NCI-H146 treated with DMSO at 0.1 percent for 48 hours (cell line): ENCODE results near the gene ABHD2.
"Not testable (repeated sequence)": the region's sequence is repeated elsewhere in the genome, so short reads cannot be mapped to it uniquely, and the experiment has no call there.

ENCODE experiments used
- DNase-seq: peaks from one replicate; lab custom pipeline; 2025; ENCODE audit not compliant: unreplicated experiment; lab: John Stamatoyannopoulos, UW

The ABHD2 gene, protein sequence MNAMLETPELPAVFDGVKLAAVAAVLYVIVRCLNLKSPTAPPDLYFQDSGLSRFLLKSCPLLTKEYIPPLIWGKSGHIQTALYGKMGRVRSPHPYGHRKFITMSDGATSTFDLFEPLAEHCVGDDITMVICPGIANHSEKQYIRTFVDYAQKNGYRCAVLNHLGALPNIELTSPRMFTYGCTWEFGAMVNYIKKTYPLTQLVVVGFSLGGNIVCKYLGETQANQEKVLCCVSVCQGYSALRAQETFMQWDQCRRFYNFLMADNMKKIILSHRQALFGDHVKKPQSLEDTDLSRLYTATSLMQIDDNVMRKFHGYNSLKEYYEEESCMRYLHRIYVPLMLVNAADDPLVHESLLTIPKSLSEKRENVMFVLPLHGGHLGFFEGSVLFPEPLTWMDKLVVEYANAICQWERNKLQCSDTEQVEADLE

DNA sequence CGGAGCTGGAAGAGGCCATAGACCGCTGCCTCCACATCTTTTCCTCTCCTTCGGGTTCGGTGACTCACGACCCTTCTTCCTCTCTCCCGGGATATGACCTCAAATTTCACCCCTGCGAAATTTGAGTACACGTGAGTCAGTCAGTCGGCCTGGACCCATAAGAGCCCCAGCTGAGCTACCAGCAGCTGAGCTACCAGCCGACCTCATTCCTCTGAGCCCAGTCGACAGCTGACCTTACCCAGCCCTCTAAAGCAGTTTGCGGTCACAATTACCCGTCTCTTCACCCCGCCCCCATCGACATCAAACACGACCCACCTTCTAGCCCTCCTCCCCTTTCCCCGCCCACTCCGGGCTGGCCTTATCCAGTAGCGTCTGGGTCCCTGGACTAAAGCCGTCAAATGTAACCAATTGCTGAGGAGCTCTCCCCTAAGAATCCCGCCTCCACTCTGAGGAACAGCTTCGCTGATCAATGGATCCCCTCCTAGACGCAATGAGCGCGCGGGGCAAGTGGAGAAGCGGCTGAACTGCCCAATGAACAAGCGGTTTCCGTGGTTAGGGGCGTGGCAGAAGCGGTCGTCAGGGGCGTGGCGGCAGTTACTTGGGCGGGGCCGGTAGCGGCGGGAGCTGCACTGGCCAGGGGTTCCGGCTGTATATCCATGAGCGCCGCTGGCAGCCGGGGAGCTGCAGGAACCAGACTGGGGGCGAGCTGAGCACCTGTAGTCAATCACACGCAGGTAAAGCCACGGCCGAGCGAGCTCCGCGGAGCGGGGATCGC, at the start of gene ABHD2:
Gene ABHD2 (plus strand): TSS at position 627 of the 775 bp plus-strand sequence. CDS start 27,872 bp downstream, outside the sequence.
- peak; percentile 97 for DNase-seq

DNA sequence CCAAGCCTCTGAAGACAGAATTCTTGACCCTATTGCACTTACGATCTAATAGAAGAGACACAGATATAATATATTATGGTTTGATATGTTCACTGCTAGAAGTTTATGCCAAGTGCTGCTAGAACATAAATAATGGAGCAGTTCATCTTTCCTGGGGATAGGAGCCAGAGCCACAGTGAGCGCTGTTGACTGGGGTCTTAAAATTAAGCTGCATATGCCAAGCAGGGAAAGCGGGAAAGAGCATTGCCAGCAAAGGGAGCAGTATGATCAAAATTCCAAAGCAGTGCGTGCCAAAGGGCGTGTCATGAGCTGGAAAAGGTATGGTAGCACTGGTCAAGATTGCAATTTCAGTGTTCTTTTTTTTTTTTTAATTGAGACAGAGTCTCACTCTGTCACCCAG, 49.1 kb upstream of the ABHD2 start:
- no peak for DNase-seq

DNA sequence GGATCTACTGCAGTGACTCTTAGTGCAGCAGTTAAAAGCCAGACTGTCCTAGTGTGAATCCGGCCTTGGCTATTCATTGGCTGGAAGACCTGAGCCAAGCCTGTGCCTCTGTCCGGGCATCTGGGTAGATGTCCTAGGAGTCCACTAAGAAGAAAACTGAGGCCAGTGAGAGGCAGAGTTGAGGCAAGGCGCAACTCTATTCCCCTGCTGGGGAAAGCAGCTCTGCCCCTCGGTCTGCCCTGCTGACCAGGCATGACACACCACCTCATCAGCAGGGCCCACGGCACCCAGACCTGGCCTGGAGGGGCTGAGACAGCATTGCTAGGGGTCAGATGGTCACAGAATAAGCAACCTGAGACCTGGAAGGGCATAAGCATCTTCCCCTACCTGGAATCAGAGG, 46.7 kb upstream of the ABHD2 start:
- no peak for DNase-seq

DNA sequence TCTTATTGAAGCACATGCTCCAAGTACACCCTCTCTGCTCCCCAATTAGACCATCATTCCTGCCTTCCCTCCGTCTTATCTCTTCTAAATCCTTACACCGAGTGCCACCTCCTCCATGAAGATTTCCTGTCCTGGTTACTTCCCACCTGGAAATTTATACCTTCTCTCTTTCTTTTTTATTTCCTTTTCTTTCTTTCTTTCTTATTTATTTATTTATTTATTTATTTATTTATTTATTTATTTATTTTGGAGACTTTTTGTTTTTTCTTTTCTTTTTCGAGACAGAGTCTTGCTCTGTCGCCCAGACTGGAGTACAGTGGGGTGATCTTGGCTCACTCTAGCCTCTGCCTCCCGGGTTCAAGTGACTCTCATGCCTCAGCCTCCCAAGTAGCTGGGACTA, 45.9 kb upstream of the ABHD2 start:
- no peak for DNase-seq

DNA sequence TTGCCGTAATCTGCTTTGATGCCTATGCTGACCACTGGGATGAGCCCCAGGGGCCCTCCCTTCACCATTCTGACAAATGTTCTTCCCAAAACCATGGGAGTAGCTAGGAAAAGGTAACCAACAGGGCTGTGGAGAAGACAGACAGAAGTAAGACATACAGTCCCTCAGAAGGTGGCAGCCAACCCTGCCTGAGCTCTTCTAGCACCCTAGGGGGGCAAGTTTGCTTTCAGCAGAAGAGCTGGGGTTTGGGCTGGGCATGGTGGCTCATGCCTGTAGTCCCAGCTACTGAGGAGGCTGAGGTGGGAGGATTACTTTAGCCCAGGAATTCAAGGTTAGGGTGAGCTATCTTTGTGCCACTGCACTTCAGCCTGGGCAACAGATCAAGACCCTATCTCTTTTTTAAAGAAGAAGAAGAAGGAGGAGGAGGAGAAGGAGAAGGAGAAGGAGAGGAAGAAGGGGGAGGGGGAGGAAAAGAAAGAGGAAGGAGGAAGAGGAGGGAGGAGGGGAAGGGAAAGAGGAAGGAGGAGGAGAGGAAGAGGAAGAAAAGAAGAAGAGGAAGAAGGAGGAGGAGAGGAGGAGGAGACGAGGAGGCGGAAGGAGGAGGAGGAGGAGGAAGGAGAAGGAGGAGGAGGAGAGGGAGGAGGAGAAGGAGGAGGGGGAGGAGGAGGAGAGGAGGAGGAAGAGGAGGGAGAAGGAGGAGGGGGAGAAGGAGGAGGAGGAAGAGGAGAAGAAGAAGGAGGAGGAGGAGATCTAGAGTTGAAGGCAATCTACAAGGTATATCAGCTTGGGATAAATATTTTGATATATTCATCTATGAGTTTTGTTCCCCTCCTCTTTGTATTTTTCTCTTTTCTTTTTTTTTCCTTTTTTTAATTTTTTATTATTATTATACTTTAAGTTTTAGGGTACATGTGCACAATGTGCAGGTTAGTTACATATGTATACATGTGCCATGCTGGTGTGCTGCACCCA, 44.9 kb upstream of the ABHD2 start:
- DNase-seq: no peak

DNA sequence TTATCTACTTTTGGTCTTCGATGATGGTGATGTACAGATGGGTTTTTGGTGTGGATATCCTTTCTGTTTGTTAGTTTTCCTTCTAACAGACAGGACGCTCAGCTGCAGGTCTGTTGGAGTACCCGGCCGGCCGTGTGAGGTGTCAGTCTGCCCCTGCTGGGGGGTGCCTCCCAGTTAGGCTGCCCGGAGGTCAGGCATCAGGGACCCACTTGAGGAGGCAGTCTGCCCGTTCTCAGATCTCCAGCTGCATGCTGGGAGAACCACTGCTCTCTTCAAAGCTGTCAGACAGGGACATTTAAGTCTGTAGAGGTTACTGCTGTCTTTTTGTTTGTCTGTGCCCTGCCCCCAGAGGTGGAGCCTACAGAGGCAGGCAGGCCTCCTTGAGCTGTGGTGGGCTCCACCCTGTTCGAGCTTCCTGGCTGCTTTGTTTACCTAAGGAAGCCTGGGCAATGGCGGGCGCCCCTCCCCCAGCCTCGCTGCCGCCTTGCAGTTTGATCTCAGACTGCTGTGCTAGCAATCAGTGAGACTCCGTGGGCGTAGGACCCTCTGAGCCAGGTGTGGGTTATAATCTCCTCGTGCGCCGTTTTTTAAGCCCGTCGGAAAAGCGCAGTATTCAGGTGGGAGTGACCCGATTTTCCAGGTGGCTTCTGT, 39.1 kb upstream of the ABHD2 start:
- not testable (repeated sequence) for DNase-seq

DNA sequence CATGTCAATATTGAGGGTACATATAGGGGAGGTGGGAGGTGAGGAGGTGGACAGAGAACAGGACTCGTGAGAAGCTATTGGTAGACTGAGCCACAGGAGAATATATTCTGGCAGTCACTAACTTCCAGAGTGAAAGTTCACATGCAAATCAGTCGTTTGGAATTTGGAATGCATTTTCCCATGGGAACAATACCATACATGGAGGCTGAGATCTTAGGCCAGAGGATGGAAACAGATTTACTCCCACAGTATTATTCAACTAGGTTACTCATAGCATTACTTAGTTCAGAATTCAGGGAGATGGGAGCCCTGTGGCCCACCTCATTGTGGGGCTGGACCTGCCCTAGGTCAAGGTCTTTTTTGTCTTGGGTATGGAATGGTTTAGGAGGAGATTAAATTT, 36.4 kb upstream of the ABHD2 start:
- no peak for DNase-seq

DNA sequence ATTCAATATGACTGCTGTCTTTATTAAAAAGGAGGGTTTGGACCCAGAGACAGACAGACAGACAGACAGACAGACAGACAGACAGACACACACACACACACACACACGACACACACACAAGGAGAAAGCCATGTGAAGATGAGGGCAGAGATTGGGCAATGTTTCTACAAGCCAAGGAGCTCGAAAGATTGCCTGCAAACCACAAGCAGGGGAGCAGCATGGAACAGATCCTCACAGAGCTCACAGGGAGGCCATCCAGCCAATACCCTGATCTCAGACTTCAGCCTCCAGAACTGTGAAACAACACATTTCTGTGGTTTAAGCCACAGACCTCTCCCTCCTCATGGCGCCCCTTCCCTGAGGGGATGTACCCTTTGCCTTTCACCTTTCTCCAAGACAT, 35.8 kb upstream of the ABHD2 start:
- no peak for DNase-seq

DNA sequence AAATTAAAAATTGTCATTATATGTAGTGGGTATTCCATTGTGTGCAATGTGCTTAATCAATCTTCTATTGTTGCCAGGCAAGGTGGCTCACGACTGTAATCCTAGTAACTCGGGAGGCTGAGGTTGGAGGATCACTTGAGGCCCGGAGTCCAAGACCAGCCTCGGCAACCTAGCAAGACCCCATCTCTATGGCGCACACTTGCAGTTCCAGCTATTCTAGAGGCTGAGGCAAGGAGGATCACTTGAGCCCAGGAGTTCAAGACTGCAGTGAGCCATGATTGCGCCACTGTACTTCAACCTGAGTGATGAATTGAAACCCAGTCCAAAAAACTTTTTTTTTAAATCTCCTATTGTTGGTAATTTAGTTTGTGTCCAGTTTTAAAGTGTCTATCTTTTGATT, 33.4 kb upstream of the ABHD2 start:
- no peak for DNase-seq

DNA sequence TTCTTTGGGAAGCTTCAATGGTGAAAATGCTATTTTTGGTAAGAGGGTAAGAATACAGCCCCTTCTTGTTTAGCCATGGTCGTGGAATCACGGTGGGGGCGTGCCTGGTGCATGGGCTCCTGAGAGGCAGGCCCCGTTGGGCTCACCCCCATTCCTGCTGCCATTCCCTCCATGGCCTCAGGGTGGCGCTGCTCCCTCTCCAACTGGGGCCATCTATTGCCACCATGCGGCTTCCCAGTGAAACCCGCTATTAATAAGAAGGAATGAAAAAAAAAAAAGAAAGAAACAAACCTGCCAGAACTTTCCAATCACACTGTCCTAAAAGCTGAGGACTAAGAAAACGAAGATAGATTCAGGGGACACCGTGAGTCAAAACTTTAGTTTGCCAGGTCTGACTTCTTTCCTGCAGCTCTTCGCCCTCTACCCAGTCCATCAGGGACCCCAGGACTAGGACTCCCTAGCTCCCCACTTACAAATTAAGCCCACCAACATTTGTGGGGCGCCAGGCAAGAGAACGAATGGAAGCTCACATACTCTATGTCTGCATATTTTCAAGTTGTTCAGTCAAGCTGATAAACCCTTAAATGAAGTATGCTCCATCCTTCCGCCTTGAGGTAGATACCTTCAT, 30.6 kb upstream of the ABHD2 start:
- peak; percentile 18 for DNase-seq

DNA sequence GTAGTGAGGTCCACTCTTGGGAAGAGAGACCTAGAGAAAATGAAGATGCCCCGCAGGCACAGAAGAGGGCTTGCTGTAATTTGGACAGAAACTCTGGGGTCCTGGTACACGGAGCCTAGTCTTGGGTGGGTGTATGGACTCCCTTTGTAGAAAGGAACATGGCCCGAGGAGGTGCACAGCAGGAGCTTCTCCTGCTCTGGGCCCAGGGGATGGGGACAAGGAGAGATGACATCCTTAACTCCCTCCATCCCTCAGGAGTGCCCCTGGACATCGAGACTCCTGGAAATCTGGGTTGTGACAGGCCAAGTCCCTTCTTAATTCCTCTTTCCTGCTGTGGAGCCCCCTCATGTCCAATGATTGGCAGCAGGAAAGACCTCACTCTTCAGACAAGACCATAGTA, 29.9 kb upstream of the ABHD2 start:
- no peak for DNase-seq

DNA sequence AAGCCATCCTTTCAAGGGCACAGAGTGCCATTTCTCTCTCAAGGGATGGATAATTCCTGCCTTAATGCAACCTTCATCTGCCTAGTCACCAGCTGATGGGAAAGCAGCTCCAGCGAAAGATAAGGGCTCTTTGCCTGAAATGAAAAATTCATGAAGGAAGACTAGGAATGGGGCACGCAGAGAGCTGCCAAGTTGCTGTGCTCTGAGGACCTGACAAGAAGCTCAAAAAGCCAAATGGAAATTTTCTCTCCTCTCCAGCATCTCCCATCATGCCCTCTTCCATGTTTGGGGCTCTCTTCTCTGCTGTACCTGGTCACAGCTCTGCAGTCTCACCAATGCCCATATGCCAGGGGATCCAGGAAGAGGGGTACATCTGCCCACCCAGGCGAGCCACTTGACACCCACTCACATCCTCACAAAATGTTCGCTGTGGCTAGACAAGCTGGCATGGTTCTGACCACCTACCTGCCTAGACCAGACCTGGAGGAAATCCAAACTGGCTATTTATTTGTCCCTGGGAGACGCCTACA, 29.3 kb upstream of the ABHD2 start:
- DNase-seq: no peak

DNA sequence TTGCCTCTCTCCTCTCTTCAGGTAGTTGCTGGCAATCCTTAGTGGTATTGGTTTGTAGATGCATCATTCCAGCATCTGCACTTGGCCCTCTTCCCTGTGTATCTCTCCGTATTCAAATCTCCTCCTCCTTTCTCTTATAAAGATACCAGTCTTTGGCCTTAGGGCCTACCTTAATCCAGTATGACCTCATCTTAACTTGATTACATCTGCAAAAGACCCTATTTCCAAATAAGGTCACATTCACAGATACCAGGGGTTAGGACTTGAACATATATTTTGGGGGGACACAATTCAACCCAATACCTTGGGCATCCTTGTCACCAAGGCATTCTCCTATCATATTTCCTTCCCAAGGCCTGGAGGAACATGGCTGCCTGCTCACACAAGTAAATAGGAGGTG, 22.0 kb upstream of the ABHD2 start:
- no peak for DNase-seq

DNA sequence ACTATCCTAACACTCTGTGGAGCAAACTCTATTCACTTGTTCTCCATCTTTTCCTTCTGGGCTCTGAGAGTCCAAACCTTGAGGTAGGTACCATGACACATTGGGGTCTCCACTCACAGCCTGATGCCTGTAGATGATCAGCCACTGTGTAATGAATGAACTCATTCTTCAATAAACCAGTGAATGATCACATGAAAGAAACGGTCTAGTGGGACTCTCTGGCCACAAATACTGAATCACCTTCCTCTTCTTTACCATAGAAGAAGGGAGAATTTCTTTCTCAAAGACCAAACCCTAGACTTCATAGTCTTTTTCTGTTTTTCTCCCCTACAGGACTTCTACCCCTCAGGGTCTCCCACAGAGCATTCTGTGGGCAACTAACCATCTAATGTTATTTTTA, 20.5 kb upstream of the ABHD2 start:
- DNase-seq: no peak

DNA sequence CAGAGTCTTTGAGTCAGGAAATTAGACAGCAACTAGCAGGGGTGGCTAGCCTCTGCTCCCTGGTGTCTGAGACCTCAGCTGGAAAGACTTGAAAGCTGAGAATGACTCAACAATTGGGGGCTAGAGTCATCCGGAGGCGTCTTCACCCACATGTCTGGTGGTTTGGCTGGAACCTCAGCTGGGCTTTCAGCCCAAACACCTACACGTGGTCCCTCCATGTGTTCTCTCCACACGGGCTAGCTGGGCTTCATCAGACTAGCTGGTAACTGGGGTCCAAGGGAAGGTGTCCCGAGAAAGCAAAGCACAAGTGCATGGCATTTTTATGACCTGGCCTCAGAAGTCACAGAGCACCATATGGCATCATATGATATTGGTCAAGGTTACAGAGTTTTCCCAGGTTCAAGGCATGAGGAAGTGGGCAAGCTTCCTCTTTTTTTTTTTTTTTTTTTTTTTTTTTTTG, 19.9 kb upstream of the ABHD2 start:
- no peak for DNase-seq

DNA sequence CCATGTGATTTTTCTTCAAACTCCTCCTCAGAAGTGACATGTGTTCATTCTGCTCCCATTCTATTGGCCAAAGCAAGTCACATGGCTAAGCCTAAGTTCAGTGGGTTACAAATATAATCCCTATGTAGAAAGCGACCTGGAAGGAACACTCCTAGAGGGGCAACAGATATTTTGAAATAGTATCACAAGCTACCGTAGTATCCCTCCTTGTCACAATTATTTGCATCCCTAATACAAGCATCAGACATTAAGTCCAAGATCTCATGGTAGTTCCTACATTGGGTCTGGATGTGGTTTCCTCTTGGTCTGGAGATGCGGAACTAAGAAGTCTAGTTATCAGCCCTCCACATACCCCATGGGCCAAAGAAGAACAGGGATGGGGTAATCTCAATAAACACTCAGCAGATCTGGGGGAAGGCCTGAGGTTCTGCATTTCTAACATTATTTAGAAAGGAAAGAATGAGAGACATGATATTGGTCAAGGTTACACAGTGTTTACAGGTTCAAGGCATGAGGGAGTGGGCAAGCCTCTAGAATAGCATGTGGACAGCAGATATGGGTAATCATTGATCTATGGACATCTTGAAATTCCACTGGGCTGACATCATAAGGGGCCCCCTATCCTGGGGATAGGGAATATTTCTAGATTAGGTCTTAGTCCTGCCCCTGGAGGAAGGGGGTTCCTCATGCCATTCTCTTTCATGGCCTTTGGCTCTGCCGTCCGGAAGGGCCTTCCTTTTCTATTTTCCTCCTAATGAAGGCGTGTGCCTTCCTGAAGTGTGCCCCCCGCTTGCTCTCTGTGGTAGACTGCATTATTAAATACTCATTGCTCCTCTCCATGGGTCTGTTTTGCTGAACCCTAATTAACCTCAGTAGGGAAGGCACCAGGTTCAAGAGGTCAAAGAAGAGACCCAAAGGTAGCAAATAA, 17.8 kb upstream of the ABHD2 start:
- no peak for DNase-seq

DNA sequence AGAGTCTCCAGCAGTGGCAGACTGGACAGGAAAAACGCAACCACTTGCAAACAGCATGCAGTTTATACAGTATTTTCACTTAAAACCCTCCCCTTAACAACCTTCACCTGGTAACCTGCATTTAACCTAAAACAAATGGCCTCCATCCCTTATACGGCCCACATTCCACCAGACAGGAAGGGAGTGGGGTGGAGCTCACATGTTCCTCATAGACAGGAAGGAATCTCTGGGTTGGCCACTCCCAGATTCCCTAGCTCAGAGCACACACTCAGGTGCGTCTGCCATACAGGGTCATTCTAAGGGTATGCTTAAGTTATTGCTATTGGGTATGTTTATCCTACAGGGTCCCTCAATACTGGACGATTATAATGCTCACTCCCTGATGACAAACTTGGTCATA, 16.8 kb upstream of the ABHD2 start:
- no peak for DNase-seq

DNA sequence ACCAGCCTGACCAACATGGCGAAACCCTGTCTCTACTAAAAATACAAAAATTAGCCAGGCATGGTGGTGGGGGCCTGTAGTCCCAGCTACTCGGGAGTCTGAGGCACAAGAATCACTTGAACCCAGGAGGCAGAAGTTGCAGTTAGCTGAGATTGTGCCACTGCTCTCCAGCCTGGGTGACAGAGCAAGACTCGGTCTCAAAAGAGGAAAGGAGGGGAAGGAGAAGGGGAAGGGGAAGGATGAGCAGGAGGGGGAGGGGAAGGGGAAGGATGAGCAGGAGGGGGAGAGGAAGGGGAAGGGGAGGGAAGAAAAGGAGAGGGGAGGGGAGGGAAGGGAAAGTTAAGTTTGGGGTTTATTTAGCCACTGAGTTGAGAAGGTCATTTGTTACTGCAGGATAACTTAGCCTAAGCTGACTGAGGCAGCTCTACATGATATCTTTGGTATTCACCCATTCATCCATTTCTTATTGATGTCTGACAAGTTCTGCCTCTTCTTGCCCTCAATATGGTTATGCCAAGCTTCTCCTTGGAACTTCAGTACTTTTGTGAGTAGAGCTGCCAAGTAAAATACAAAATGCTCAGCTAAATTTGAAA, 15.9 kb upstream of the ABHD2 start:
- no peak for DNase-seq
